IMR-90 (cell line): Measurements from ENCODE around the gene ENDOD1. TPM values are rescaled to one million over a fixed set of nuclear protein-coding genes. Genes with fewer than 3 reads are reported as not detected.

Experiments
- ATAC-seq: fragments of 200-7000 bp; cut with Tn5 transposase; 2 replicates; pipeline ENCODE4 v1.9.1; 2020; ENCODE audit warnings: low read depth, mild to moderate bottlenecking, moderate library complexity
- BruUV-seq: library from RNA; stranded (reverse); fragments of 400-500 nt; replicated peaks from 2 replicates; lab custom pipeline; 2021; lab: Mats Ljungman, UMichigan
- CTCF ChIA-PET: fragments of 300-600 bp; formaldehyde crosslinking; extraction: SDS; loops from one replicate; lab custom pipeline; 2021; ENCODE audit warnings: antibody characterized with exemption; lab: Yijun Ruan, JAX
- POLR2A ChIA-PET: fragments of 300-600 bp; sonication (Branson Sonifier 250); formaldehyde crosslinking; loops from one replicate; lab custom pipeline; 2022; ENCODE audit warnings: antibody characterized with exemption; ENCODE audit not compliant: unreplicated experiment; lab: Charles Lee
- DNase-seq: peaks from one replicate; pipeline ENCODE4 v3.0.0; 2013
- H2AFZ ChIP-seq: replicated peaks from 2 replicates; pipeline ENCODE3; 2013; ENCODE audit warnings: low read length, mild to moderate bottlenecking; ENCODE audit not compliant: poor library complexity
- H2AK5ac ChIP-seq: 2 replicates; pipeline ENCODE4 v1.6.1; 2013; ENCODE audit warnings: low read depth, low read length, inconsistent platforms
- H2AK9ac ChIP-seq: replicated peaks from 2 replicates; pipeline ENCODE3; 2013; ENCODE audit warnings: mild to moderate bottlenecking, low read depth, low read length, moderate library complexity; ENCODE audit not compliant: poor library complexity
- H2BK120ac ChIP-seq: 2 replicates; pipeline ENCODE4 v1.6.1; 2013; ENCODE audit warnings: low read depth, low read length, inconsistent platforms
- H2BK15ac ChIP-seq: 3 replicates; pipeline ENCODE4 v1.6.1; 2013; ENCODE audit warnings: low read depth, low read length, inconsistent platforms
- H2BK20ac ChIP-seq: 2 replicates; pipeline ENCODE4 v1.6.1; 2013; ENCODE audit warnings: low read depth, mild to moderate bottlenecking, inconsistent platforms, low read length, moderate library complexity
- H2BK5ac ChIP-seq: 2 replicates; pipeline ENCODE4 v1.6.1; 2013; ENCODE audit warnings: mild to moderate bottlenecking, low read depth, low read length, inconsistent platforms; ENCODE audit not compliant: poor library complexity, severe bottlenecking
- H3K14ac ChIP-seq: replicated peaks from 2 replicates; pipeline ENCODE4 v1.6.1; 2013; ENCODE audit warnings: low read depth, low read length, inconsistent platforms
- H3K18ac ChIP-seq: 2 replicates; pipeline ENCODE4 v1.6.1; 2013; ENCODE audit warnings: low read depth, low read length, control low read depth
- H3K23ac ChIP-seq: 2 replicates; pipeline ENCODE4 v1.6.1; 2013; ENCODE audit warnings: low read depth, low read length, inconsistent platforms
- H3K27ac ChIP-seq: 2 replicates; pipeline ENCODE4 v1.5.1; 2013; ENCODE audit warnings: mild to moderate bottlenecking, control low read depth, low read length; ENCODE audit not compliant: insufficient read depth
- H3K27me3 ChIP-seq: 2 replicates; pipeline ENCODE4 v1.6.1; 2013; ENCODE audit warnings: low read length; ENCODE audit not compliant: control insufficient read depth, insufficient read depth
- H3K36me3 ChIP-seq: 2 replicates; pipeline ENCODE4 v1.6.1; 2013; ENCODE audit warnings: low read length, mixed read lengths; ENCODE audit not compliant: control insufficient read depth, insufficient read depth
- H3K4ac ChIP-seq: 2 replicates; pipeline ENCODE4 v1.6.1; 2013; ENCODE audit warnings: low read depth, low read length, inconsistent platforms
- H3K4me1 ChIP-seq: 2 replicates; pipeline ENCODE4 v1.6.1; 2013; ENCODE audit warnings: low read length, mixed read lengths; ENCODE audit not compliant: control insufficient read depth, insufficient read depth
- H3K4me2 ChIP-seq: 2 replicates; pipeline ENCODE4 v1.6.1; 2013; ENCODE audit warnings: low read depth, mild to moderate bottlenecking, control low read depth, low read length, moderate library complexity
- H3K4me3 ChIP-seq: 2 replicates; pipeline ENCODE4 v1.5.1; 2013; ENCODE audit warnings: low read depth, mild to moderate bottlenecking, control low read depth, low read length, moderate library complexity; ENCODE audit not compliant: insufficient read depth
- H3K56ac ChIP-seq: 2 replicates; pipeline ENCODE4 v1.6.1; 2013; ENCODE audit warnings: low read length, inconsistent platforms; ENCODE audit not compliant: insufficient read depth; ENCODE audit errors: extremely low read depth
- H3K79me1 ChIP-seq, 2 experiments: 2 replicates each; pipeline ENCODE4 v1.6.1; 2013; ENCODE audit warnings: low read length in 2 of 2, inconsistent platforms in 1 of 2, low read depth in 1 of 2
- H3K9ac ChIP-seq: 2 replicates; pipeline ENCODE4 v1.6.1; 2013; ENCODE audit warnings: low read depth, low read length, control low read depth
- H3K9me1 ChIP-seq: 2 replicates; pipeline ENCODE4 v1.6.1; 2013; ENCODE audit warnings: low read length, inconsistent platforms; ENCODE audit not compliant: insufficient read depth
- H3K9me3 ChIP-seq: 2 replicates; pipeline ENCODE4 v1.6.1; 2013; ENCODE audit warnings: low read length; ENCODE audit not compliant: control insufficient read depth, insufficient read depth
- H4K20me1 ChIP-seq: 2 replicates; pipeline ENCODE4 v1.6.1; 2013; ENCODE audit warnings: low read length, inconsistent platforms; ENCODE audit not compliant: insufficient read depth
- H4K5ac ChIP-seq: 2 replicates; pipeline ENCODE4 v1.6.1; 2013; ENCODE audit warnings: mild to moderate bottlenecking, low read depth, low read length, control low read depth
- H4K8ac ChIP-seq, 2 experiments: 2 replicates each; pipeline ENCODE4 v1.6.1; 2013; ENCODE audit warnings: low read depth in 2 of 2, low read length in 2 of 2, control low read depth in 1 of 2, inconsistent platforms in 1 of 2
- H4K91ac ChIP-seq: 2 replicates; pipeline ENCODE4 v1.6.1; 2013; ENCODE audit warnings: low read depth, low read length, inconsistent platforms; ENCODE audit not compliant: insufficient read depth
- BHLHE40 ChIP-seq: fragments of 150-350 bp; IDR thresholded peaks from 2 replicates; pipeline ENCODE4 v1.6.1; 2016; ENCODE audit warnings: mild to moderate bottlenecking, low read depth, low read length
- CHD1 ChIP-seq: IDR thresholded peaks from 2 replicates; pipeline ENCODE4 v1.6.1; 2012; ENCODE audit warnings: low read depth, low read length, improper control_type of control experiment
- NFE2L2 ChIP-seq: fragments of 150-350 bp; IDR thresholded peaks from 2 replicates; pipeline ENCODE4 v1.6.1; 2016; ENCODE audit warnings: low read depth, mild to moderate bottlenecking, low read length
- POLR2A ChIP-seq: IDR thresholded peaks from 2 replicates; pipeline ENCODE4 v1.6.1; 2012; ENCODE audit warnings: mild to moderate bottlenecking, low read depth, low read length
- RAD21 ChIP-seq: IDR thresholded peaks from 2 replicates; pipeline ENCODE4 v1.6.1; 2012; ENCODE audit warnings: low read length, improper control_type of control experiment
- RFX5 ChIP-seq: IDR thresholded peaks from 2 replicates; pipeline ENCODE4 v1.8.0; 2012; ENCODE audit warnings: low read depth, mild to moderate bottlenecking, low read length, moderate library complexity
- SMC3 ChIP-seq: fragments of 150-350 bp; IDR thresholded peaks from 2 replicates; pipeline ENCODE4 v1.6.1; 2016; ENCODE audit warnings: low read depth, mild to moderate bottlenecking, antibody characterized with exemption, low read length, moderate library complexity
- WGBS, 2 experiments: methylation state at CpG; one replicate each; pipeline versions ENCODE4 v1.1.5 to v1.1.7; 2013; ENCODE audit warnings: missing lambda C conversion rate in 2 of 2; ENCODE audit not compliant: insufficient read length in 1 of 2; ENCODE audit errors: extremely low coverage in 2 of 2; 5-methylcytosine and 5-hydroxymethylcytosine counted together
- dilution Hi-C: fragments of 300-500 bp; cut with HindIII; formaldehyde crosslinking; loops from one replicate; pipeline ENCODE4 v1.14.3; 2018; ENCODE audit warnings: low sequenced_read_pairs; ENCODE audit not compliant: unreplicated experiment
- in situ Hi-C: fragments of 300-500 bp; cut with MboI; formaldehyde crosslinking; loops from 3 replicates; pipeline ENCODE4 v1.14.3; 2019; ENCODE audit warnings: low sequenced_read_pairs, inconsistent platforms, mixed read lengths
- intact Hi-C: fragments of 100-400 bp; cut with micrococcal nuclease; formaldehyde crosslinking; loops from 2 replicates; pipeline ENCODE4 v1.10.0; 2022
- polyA plus RNA-seq, 3 experiments: library from polyadenylated mRNA; depleted of rRNA; stranded (reverse); fragments of >200 nt; gene quantifications; 2 replicates each; pipeline ENCODE4 v1.2.3, GENCODE V29; 2012; ENCODE audit warnings: low replicate concordance in 1 of 3
- total RNA-seq: library from RNA; depleted of rRNA; stranded (reverse); fragments of >200 nt; gene quantifications from 2 replicates; pipeline ENCODE4 v1.2.3, GENCODE V29; 2012
- TF ChIP-seq, protein P1 (sequence below): fragments of 150-350 bp; IDR thresholded peaks from 2 replicates; pipeline ENCODE4 v1.6.1; 2016; ENCODE audit warnings: low read depth, mild to moderate bottlenecking, low read length, moderate library complexity, borderline replicate concordance
- TF ChIP-seq, protein P2 (sequence below): conservative IDR thresholded peaks from 2 replicates; pipeline ENCODE4 v1.5.1; 2012; ENCODE audit warnings: mild to moderate bottlenecking, low read depth, low read length, improper control_type of control experiment

ENDOD1 gene
- total and polyA plus RNA-seq, 2 of the 4 experiments (the other 2 are of a cell fraction): 7.0 to 17.6 TPM

DNA sequence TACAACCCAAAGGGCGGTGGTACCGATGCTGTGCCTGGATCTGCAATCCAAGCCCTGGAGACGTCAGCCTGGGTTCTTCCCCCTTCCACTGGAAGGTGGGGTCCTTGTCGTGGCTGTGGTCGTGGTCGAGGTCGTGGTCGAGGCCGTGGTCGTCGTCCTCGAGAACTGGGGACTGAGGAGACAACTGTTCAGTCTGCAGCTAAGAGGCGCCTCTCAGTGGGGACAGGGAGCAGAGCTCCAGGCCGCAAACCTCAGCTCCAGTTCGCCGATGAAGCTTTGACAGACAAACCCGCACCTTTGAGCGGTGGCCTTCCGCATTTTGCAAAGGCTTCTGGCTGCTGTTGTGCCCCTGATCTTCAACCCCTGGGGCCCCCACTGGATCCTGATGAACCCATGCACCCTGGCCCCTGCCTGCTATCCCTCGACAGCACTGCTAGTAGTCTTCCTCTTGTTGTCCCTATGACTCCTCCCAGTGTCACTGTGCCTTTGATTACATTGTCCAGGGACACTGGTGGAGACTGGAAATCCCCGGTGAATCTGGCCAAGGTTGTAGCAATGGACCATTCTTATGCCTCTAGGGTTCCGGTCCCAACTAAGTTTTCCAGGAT lies 38.9 kb upstream of the ENDOD1 start:
- DNase-seq: no peak
- H2AK5ac ChIP-seq: no peak overlapping the region
- in situ Hi-C loops: loop anchor here (25.0 kb wide), 1 partner anchor 1387 kb away; no protein-coding TSS in a partner anchor
- no peak overlapping the region for H3K56ac ChIP-seq
- POLR2A ChIA-PET: no interaction called here
- peaks cover 10% of the 10 kb centered on the region for H3K27me3 ChIP-seq
- H2BK15ac ChIP-seq: no peak overlapping the region
- H4K5ac ChIP-seq: no peak overlapping the region
- WGBS, 2 experiments: 79% methylated on average over 11 of the region's 22 CpGs; no CpG with 5 or more reads in 1 of the 2 experiments
- no peak for TF ChIP-seq RFX5
- no peak for TF ChIP-seq POLR2A
- TF ChIP-seq, protein P1, sequence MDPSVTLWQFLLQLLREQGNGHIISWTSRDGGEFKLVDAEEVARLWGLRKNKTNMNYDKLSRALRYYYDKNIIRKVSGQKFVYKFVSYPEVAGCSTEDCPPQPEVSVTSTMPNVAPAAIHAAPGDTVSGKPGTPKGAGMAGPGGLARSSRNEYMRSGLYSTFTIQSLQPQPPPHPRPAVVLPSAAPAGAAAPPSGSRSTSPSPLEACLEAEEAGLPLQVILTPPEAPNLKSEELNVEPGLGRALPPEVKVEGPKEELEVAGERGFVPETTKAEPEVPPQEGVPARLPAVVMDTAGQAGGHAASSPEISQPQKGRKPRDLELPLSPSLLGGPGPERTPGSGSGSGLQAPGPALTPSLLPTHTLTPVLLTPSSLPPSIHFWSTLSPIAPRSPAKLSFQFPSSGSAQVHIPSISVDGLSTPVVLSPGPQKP: no peak
- no peak for TF ChIP-seq BHLHE40
- TF ChIP-seq SMC3: no peak
- no peak for TF ChIP-seq RAD21
- TF ChIP-seq, protein P2, sequence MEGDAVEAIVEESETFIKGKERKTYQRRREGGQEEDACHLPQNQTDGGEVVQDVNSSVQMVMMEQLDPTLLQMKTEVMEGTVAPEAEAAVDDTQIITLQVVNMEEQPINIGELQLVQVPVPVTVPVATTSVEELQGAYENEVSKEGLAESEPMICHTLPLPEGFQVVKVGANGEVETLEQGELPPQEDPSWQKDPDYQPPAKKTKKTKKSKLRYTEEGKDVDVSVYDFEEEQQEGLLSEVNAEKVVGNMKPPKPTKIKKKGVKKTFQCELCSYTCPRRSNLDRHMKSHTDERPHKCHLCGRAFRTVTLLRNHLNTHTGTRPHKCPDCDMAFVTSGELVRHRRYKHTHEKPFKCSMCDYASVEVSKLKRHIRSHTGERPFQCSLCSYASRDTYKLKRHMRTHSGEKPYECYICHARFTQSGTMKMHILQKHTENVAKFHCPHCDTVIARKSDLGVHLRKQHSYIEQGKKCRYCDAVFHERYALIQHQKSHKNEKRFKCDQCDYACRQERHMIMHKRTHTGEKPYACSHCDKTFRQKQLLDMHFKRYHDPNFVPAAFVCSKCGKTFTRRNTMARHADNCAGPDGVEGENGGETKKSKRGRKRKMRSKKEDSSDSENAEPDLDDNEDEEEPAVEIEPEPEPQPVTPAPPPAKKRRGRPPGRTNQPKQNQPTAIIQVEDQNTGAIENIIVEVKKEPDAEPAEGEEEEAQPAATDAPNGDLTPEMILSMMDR: no peak
- no peak for TF ChIP-seq CHD1
- no peak for TF ChIP-seq NFE2L2
- H4K20me1 ChIP-seq: no peaks in the 10 kb centered on the region
- no peak overlapping the region for H3K14ac ChIP-seq
- no peak overlapping the region for H3K18ac ChIP-seq
- H3K4ac ChIP-seq: no peak overlapping the region
- no peak overlapping the region for H2AK9ac ChIP-seq
- H2BK120ac ChIP-seq: no peak overlapping the region
- H2BK5ac ChIP-seq: no peak overlapping the region
- intact Hi-C loops: no loop called here
- no peak overlapping the region for H3K9ac ChIP-seq
- no peak overlapping the region for H3K4me3 ChIP-seq
- no peak overlapping the region for H3K4me2 ChIP-seq
- no peak overlapping the region for H4K8ac ChIP-seq
- H3K4me1 ChIP-seq: no peaks in the 10 kb centered on the region
- no peak overlapping the region for H3K27ac ChIP-seq
- H2BK20ac ChIP-seq: no peak overlapping the region
- no peak overlapping the region for H3K23ac ChIP-seq
- ATAC-seq: no peak
- H3K36me3 ChIP-seq: no peaks in the 10 kb centered on the region
- dilution Hi-C loops: no loop called here
- BruUV-seq: no TSS peak
- no peak overlapping the region for H4K91ac ChIP-seq
- no peak overlapping the region for H2AFZ ChIP-seq
- H3K9me1 ChIP-seq: no peaks in the 10 kb centered on the region
- H3K79me1 ChIP-seq: no peaks in the 10 kb centered on the region
- CTCF ChIA-PET: no interaction called here
- H3K9me3 ChIP-seq: no peaks in the 10 kb centered on the region
